Caco-2 (cell line): ENCODE data around the gene OR51B2. TPM values are rescaled to one million over a fixed set of nuclear protein-coding genes. Genes with fewer than 3 reads are reported as not detected.

ENCODE experiments used
- BruUV-seq: library from RNA; stranded (reverse); fragments of 400-500 nt; replicated peaks from 2 replicates; lab custom pipeline; 2021; lab: Mats Ljungman, UMichigan
- CTCF ChIA-PET: fragments of 300-600 bp; sonication (Branson Sonifier 250); formaldehyde crosslinking; loops from one replicate; lab custom pipeline; 2022; ENCODE audit warnings: antibody characterized with exemption; lab: Charles Lee
- POLR2A ChIA-PET: fragments of 300-600 bp; sonication (Branson Sonifier 250); formaldehyde crosslinking; loops from one replicate; lab custom pipeline; 2022; ENCODE audit warnings: antibody characterized with exemption; lab: Charles Lee
- DNase-seq, 2 experiments: peaks; one replicate each; pipeline versions ENCODE4 v3.0.0 to v3.0.0-alpha.2; 2020 to 2022
- H3K27me3 ChIP-seq: replicated peaks from 2 replicates; pipeline ENCODE4 v1.6.0; 2011; ENCODE audit warnings: low read length; ENCODE audit not compliant: control insufficient read depth, insufficient read depth
- H3K36me3 ChIP-seq: 2 replicates; pipeline ENCODE4 v1.5.1; 2011; ENCODE audit warnings: low read length; ENCODE audit not compliant: control insufficient read depth, insufficient read depth
- H3K4me1 ChIP-seq: fragments of 250-450 bp; sonication (Bioruptor Pico); 2 replicates; pipeline ENCODE4 v1.5.1; 2020; ENCODE audit warnings: mild to moderate bottlenecking
- H3K4me3 ChIP-seq: 2 replicates; pipeline ENCODE4 v1.5.1; 2011; ENCODE audit warnings: low read depth, mild to moderate bottlenecking, control low read depth, low read length
- H3K9me3 ChIP-seq: fragments of 250-450 bp; sonication (Bioruptor Pico); 2 replicates; pipeline ENCODE4 v1.5.1; 2020; ENCODE audit warnings: mild to moderate bottlenecking, moderate library complexity
- H3K27ac Mint-ChIP-seq: one replicate; pipeline ENCODE4 v1.8.0; 2022; ENCODE audit warnings: mixed read lengths; ENCODE audit not compliant: unreplicated experiment
- H3K27me3 Mint-ChIP-seq: one replicate; pipeline ENCODE4 v1.8.0; 2022; ENCODE audit warnings: mixed read lengths; ENCODE audit not compliant: insufficient read depth, unreplicated experiment
- H3K36me3 Mint-ChIP-seq: one replicate; pipeline ENCODE4 v1.8.0; 2022; ENCODE audit warnings: mild to moderate bottlenecking, mixed read lengths; ENCODE audit not compliant: insufficient read depth, unreplicated experiment
- H3K4me1 Mint-ChIP-seq: one replicate; pipeline ENCODE4 v1.8.0; 2022; ENCODE audit warnings: low read depth, mixed read lengths; ENCODE audit not compliant: unreplicated experiment
- H3K4me3 Mint-ChIP-seq: one replicate; pipeline ENCODE4 v1.8.0; 2022; ENCODE audit warnings: mild to moderate bottlenecking, moderate library complexity, mixed read lengths; ENCODE audit not compliant: unreplicated experiment
- H3K9me3 Mint-ChIP-seq: one replicate; pipeline ENCODE4 v1.8.0; 2022; ENCODE audit warnings: mixed read lengths; ENCODE audit not compliant: unreplicated experiment
- intact Hi-C: fragments of 100-400 bp; cut with micrococcal nuclease; formaldehyde crosslinking; loops from one replicate; pipeline ENCODE4 v1.10.0; 2022; ENCODE audit not compliant: unreplicated experiment
- total RNA-seq: library from RNA; stranded (reverse); gene quantifications from 2 replicates; pipeline ENCODE4 v1.2.3, GENCODE V29; 2022
- TF ChIP-seq, protein P1 (sequence below), 2 experiments: fragments of 200-600 bp in 1 of 2; IDR thresholded peaks; 1 replicate in 1 of 2; 2 replicates in 1 of 2; pipeline versions ENCODE4 v1.5.1 to v1.8.0; 2011 to 2022; ENCODE audit warnings: antibody characterized with exemption in 1 of 2, control low read depth in 1 of 2, inconsistent platforms in 1 of 2, low read depth in 1 of 2, low read length in 1 of 2, mild to moderate bottlenecking in 1 of 2, moderate library complexity in 1 of 2; ENCODE audit not compliant: insufficient read depth in 1 of 2, severe bottlenecking in 1 of 2, unreplicated experiment in 1 of 2

The OR51B2 gene
- total RNA-seq, 1 experiment from 2014 or later: not detected

DNA sequence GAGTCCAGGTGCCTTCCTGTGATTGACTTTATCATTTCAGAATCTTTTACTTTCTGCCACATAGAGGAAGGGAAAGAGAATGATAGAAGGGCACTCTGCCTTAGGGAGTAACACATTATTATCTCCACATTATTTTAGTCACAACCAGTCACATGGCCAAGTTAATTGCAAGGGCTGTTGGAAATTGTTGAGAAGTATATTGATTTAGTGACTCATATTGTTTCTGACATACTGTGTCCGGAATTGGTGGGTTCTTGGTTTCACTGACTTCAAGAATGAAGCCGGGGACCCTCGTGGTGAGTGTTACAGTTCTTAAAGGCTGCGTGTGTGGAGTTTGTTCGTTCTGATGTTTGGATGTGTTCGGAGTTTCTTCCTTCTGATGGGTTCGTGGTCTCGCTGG lies 31.1 kb downstream of the OR51B2 start:
- TF ChIP-seq, protein P1, sequence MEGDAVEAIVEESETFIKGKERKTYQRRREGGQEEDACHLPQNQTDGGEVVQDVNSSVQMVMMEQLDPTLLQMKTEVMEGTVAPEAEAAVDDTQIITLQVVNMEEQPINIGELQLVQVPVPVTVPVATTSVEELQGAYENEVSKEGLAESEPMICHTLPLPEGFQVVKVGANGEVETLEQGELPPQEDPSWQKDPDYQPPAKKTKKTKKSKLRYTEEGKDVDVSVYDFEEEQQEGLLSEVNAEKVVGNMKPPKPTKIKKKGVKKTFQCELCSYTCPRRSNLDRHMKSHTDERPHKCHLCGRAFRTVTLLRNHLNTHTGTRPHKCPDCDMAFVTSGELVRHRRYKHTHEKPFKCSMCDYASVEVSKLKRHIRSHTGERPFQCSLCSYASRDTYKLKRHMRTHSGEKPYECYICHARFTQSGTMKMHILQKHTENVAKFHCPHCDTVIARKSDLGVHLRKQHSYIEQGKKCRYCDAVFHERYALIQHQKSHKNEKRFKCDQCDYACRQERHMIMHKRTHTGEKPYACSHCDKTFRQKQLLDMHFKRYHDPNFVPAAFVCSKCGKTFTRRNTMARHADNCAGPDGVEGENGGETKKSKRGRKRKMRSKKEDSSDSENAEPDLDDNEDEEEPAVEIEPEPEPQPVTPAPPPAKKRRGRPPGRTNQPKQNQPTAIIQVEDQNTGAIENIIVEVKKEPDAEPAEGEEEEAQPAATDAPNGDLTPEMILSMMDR (IDR thresholded peaks at IDR 0.05; ENCODE audit: insufficient read depth in 1 of 2, low read depth in 1 of 2, low read length in 1 of 2, severe bottlenecking in 1 of 2, unreplicated experiment in 1 of 2): no peak
- H3K9me3 Mint-ChIP-seq: no peaks in the 10 kb centered on the region
- H3K9me3 ChIP-seq: no peaks in the 10 kb centered on the region
- BruUV-seq: no TSS peak
- H3K36me3 ChIP-seq: no peaks in the 10 kb centered on the region
- ChIA-PET CTCF (no interaction called here), POLR2A (no interaction called here)
- DNase-seq: no peak
- intact Hi-C loops: no loop called here
- no peaks in the 10 kb centered on the region for H3K36me3 Mint-ChIP-seq
- peaks cover 7% of the 10 kb centered on the region for H3K27me3 Mint-ChIP-seq
- no peak overlapping the region for H3K4me3 ChIP-seq
- H3K27ac Mint-ChIP-seq: no peak overlapping the region
- H3K4me1 ChIP-seq: no peaks in the 10 kb centered on the region
- H3K4me3 Mint-ChIP-seq: no peak overlapping the region
- no peaks in the 10 kb centered on the region for H3K27me3 ChIP-seq
- H3K4me1 Mint-ChIP-seq: no peaks in the 10 kb centered on the region

DNA sequence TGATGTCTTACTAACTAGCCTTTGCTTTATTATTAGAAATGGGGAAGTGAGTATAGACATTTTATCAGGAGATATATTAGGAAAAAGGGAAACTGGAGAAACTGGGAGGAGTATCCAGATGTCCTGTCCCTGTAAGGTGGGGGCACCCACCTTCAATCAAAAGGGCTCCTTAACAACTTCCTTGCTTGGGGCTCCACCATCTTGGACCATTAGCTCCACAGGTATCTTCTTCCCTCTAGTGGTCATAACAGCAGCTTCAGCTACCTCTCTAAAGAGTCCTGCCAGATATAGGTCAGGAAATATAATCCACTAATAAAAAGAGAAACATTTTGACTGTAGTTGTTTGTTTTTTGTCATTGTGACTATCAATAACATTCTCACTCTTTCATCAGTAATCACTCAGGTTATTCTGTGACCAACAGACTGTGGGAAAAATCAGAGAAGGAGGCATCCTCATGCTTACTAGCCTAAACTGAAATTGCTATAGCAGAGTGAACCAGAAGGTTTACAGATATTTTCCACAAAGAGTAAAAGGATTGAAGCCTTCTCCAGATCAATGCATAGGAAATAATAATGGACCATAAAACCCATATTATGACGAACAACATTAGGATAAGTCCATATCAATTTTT lies 32.8 kb downstream of the OR51B2 start:
- H3K36me3 Mint-ChIP-seq: no peaks in the 10 kb centered on the region
- no peaks in the 10 kb centered on the region for H3K36me3 ChIP-seq
- ChIA-PET CTCF (interaction anchor here (1.0 kb wide), 1 partner anchor 10 kb away, joined by 3 read pairs; no protein-coding TSS in a partner anchor), POLR2A (interaction anchor here (0.5 kb wide), 1 partner anchor 124 kb away, joined by 3 read pairs; no protein-coding TSS in a partner anchor)
- no peaks in the 10 kb centered on the region for H3K27me3 ChIP-seq
- H3K27me3 Mint-ChIP-seq: peaks cover 2% of the 10 kb centered on the region
- intact Hi-C loops: loop anchor here (1.0 kb wide), 2 partner anchors 86 to 167 kb away; no protein-coding TSS in a partner anchor
- no peaks in the 10 kb centered on the region for H3K4me1 Mint-ChIP-seq
- H3K9me3 Mint-ChIP-seq: no peaks in the 10 kb centered on the region
- H3K4me1 ChIP-seq: no peaks in the 10 kb centered on the region
- TF ChIP-seq, protein P1 (IDR thresholded peaks at IDR 0.05; ENCODE audit: insufficient read depth in 1 of 2, low read depth in 1 of 2, low read length in 1 of 2, severe bottlenecking in 1 of 2, unreplicated experiment in 1 of 2): peak; percentile 55 to 71
- H3K27ac Mint-ChIP-seq: no peak overlapping the region
- no TSS peak for BruUV-seq
- no peak overlapping the region for H3K4me3 Mint-ChIP-seq
- H3K9me3 ChIP-seq: no peaks in the 10 kb centered on the region
- no peak overlapping the region for H3K4me3 ChIP-seq
- DNase-seq: peak in 1 of 2 experiments; percentile 17

DNA sequence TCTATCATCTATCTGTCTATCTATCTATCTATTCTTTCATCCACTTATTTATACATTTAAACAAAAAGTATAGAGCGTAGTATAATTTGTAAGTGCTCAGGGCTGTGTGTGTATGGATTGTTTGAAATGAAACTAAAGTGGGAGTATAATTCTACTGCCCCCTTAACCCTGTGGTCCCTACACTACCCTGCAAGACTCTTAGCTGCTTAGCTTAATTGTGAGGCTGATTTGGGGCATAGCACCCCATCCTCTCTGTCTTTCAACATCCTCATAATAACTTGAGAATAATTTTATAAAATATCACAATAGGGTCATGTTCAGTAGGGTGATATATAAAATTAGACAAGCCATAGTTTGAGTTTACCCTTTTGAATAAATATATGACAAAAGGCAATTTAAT lies 34.0 kb downstream of the OR51B2 start:
- no peak overlapping the region for H3K4me3 Mint-ChIP-seq
- H3K36me3 Mint-ChIP-seq: no peaks in the 10 kb centered on the region
- BruUV-seq: no TSS peak
- H3K27me3 Mint-ChIP-seq: no peaks in the 10 kb centered on the region
- Histone ChIP-seq H3K4me1 (no peaks in the 10 kb centered on the region), H3K27me3 (no peaks in the 10 kb centered on the region), H3K9me3 (no peaks in the 10 kb centered on the region), H3K36me3 (no peaks in the 10 kb centered on the region), H3K4me3 (no peak overlapping the region)
- TF ChIP-seq, protein P1 (IDR thresholded peaks at IDR 0.05; ENCODE audit: insufficient read depth in 1 of 2, low read depth in 1 of 2, low read length in 1 of 2, severe bottlenecking in 1 of 2, unreplicated experiment in 1 of 2): no peak
- DNase-seq: no peak
- no peak overlapping the region for H3K27ac Mint-ChIP-seq
- H3K9me3 Mint-ChIP-seq: no peaks in the 10 kb centered on the region
- ChIA-PET CTCF (no interaction called here), POLR2A (no interaction called here)
- intact Hi-C loops: no loop called here
- no peaks in the 10 kb centered on the region for H3K4me1 Mint-ChIP-seq
